Neuronal stem cell (in vitro differentiated cells): Measurements from ENCODE around the gene MAVS.

ENCODE experiments used
- DNase-seq: peaks from one replicate; pipeline ENCODE4 v3.0.0-alpha.2; 2013; ENCODE audit warnings: low spot score
- H2AFZ ChIP-seq: one replicate; pipeline ENCODE4 v1.6.1; 2013; ENCODE audit warnings: mild to moderate bottlenecking, low read length, inconsistent platforms
- H2AK5ac ChIP-seq: 2 replicates; pipeline ENCODE4 v1.6.1; 2013; ENCODE audit warnings: low read depth, mild to moderate bottlenecking, inconsistent platforms, low read length, moderate library complexity, mixed read lengths
- H2BK120ac ChIP-seq: 2 replicates; pipeline ENCODE4 v1.6.1; 2013; ENCODE audit warnings: low read depth, mild to moderate bottlenecking, inconsistent platforms, low read length, moderate library complexity, mixed read lengths
- H2BK12ac ChIP-seq: one replicate; pipeline ENCODE4 v1.6.1; 2013; ENCODE audit warnings: low read length, inconsistent platforms
- H2BK15ac ChIP-seq: 2 replicates; pipeline ENCODE4 v1.6.1; 2013; ENCODE audit warnings: mild to moderate bottlenecking, low read length, inconsistent platforms, mixed read lengths
- H2BK5ac ChIP-seq: one replicate; pipeline ENCODE4 v1.6.1; 2013; ENCODE audit warnings: inconsistent platforms, mild to moderate bottlenecking, low read length, moderate library complexity
- H3K14ac ChIP-seq: one replicate; pipeline ENCODE4 v1.6.1; 2013; ENCODE audit warnings: low read length, inconsistent platforms
- H3K18ac ChIP-seq: 2 replicates; pipeline ENCODE4 v1.6.1; 2013; ENCODE audit warnings: low read length, inconsistent platforms
- H3K23ac ChIP-seq: 2 replicates; pipeline ENCODE4 v1.6.1; 2013; ENCODE audit warnings: low read depth, mild to moderate bottlenecking, mixed read lengths, low read length, inconsistent platforms; ENCODE audit not compliant: poor library complexity
- H3K27ac ChIP-seq: replicated peaks from 3 replicates; pipeline ENCODE4 v1.5.1; 2013; ENCODE audit warnings: low read length, inconsistent platforms
- H3K27me3 ChIP-seq, 3 experiments: 2 replicates each; pipeline ENCODE4 v1.6.1; 2013; ENCODE audit warnings: low read length in 3 of 3, mild to moderate bottlenecking in 2 of 3, inconsistent platforms in 1 of 3, low read depth in 1 of 3, mixed read lengths in 1 of 3, moderate library complexity in 1 of 3; ENCODE audit not compliant: control insufficient read depth in 3 of 3, insufficient read depth in 3 of 3
- H3K36me3 ChIP-seq, 2 donors: replicated peaks in 1 of 2; 2 replicates each; pipeline ENCODE4 v1.6.1; 2013; ENCODE audit warnings: low read length in 2 of 2; ENCODE audit not compliant: control insufficient read depth in 2 of 2, insufficient read depth in 2 of 2
- H3K4ac ChIP-seq: 2 replicates; pipeline ENCODE4 v1.6.1; 2013; ENCODE audit warnings: inconsistent platforms, mild to moderate bottlenecking, low read length, moderate library complexity
- H3K4me1 ChIP-seq, 2 donors: 1 replicate in 1 of 2; 2 replicates in 1 of 2; pipeline ENCODE4 v1.6.1; 2013; ENCODE audit warnings: low read length in 2 of 2, low read depth in 1 of 2; ENCODE audit not compliant: control insufficient read depth in 2 of 2, insufficient read depth in 1 of 2
- H3K4me2 ChIP-seq: one replicate; pipeline ENCODE4 v1.6.1; 2013; ENCODE audit warnings: mild to moderate bottlenecking, low read length, inconsistent platforms; ENCODE audit not compliant: insufficient read depth, poor library complexity, severe bottlenecking
- H3K4me3 ChIP-seq, 2 donors: 2 replicates each; pipeline ENCODE4 v1.5.1; 2013; ENCODE audit warnings: low read length in 2 of 2, mild to moderate bottlenecking in 2 of 2, inconsistent platforms in 1 of 2, moderate library complexity in 1 of 2
- H3K79me1 ChIP-seq: one replicate; pipeline ENCODE4 v1.6.1; 2013; ENCODE audit warnings: low read depth, mild to moderate bottlenecking, inconsistent platforms, low read length, moderate library complexity
- H3K9ac ChIP-seq: one replicate; pipeline ENCODE4 v1.6.1; 2013; ENCODE audit warnings: mild to moderate bottlenecking, low read depth, low read length, inconsistent platforms; ENCODE audit not compliant: poor library complexity
- H3K9me3 ChIP-seq, 2 donors: replicated peaks in 1 of 2; 2 replicates each; pipeline versions ENCODE3 to v1.6.1; 2013; ENCODE audit warnings: low read length in 2 of 2, mild to moderate bottlenecking in 2 of 2, inconsistent platforms in 1 of 2, low read depth in 1 of 2, mixed read lengths in 1 of 2, moderate library complexity in 1 of 2; ENCODE audit not compliant: control insufficient read depth in 2 of 2, insufficient read depth in 1 of 2
- H4K8ac ChIP-seq: one replicate; pipeline ENCODE4 v1.6.1; 2013; ENCODE audit warnings: low read depth, mild to moderate bottlenecking, inconsistent platforms, low read length, moderate library complexity
- H4K91ac ChIP-seq: one replicate; pipeline ENCODE4 v1.6.1; 2013; ENCODE audit warnings: low read length, low read depth, mild to moderate bottlenecking, inconsistent platforms; ENCODE audit not compliant: poor library complexity
- WGBS, 2 donors: extraction: QIAGEN DNeasy Blood & Tissue Kit; methylation state at CpG; one replicate each; pipeline ENCODE4 v1.1.7; 2013; ENCODE audit warnings: missing lambda C conversion rate in 2 of 2, mixed read lengths in 1 of 2; ENCODE audit not compliant: insufficient read length in 2 of 2, insufficient replicate concordance in 1 of 2; ENCODE audit errors: extremely low coverage in 2 of 2; 5-methylcytosine and 5-hydroxymethylcytosine counted together

The MAVS gene

GRCh38 chr20:3812259-3812681 lies 34.4 kb upstream of the MAVS start:
- Histone ChIP-seq H2AK5ac (no peak overlapping the region), H2BK15ac (no peak overlapping the region), H3K4me3 (no peak overlapping the region), H3K27me3 (no peaks in the 10 kb centered on the region), H3K4me2 (no peak overlapping the region), H2AFZ (peak overlapping the region; percentile 84), H3K79me1 (no peaks in the 10 kb centered on the region), H3K18ac (no peak overlapping the region), H3K27ac (no peak overlapping the region), H3K36me3 (no peaks in the 10 kb centered on the region), H2BK120ac (no peak overlapping the region), H3K14ac (no peak overlapping the region), H2BK12ac (no peak overlapping the region), H3K9ac (no peak overlapping the region), H3K23ac (no peak overlapping the region), H4K91ac (no peak overlapping the region), H4K8ac (no peak overlapping the region), H3K4ac (no peak overlapping the region), H3K9me3 (no peaks in the 10 kb centered on the region), H3K4me1 (peaks cover 7 to 11% of the 10 kb centered on the region in 2 donors), H2BK5ac (no peak overlapping the region)
- no CpG with 5 or more reads among the region's 9 CpGs for WGBS, 2 donors
- DNase-seq: no peak

- H2AK5ac ChIP-seq: no peak overlapping the region
- peaks cover 4 to 11% of the 10 kb centered on the region in 2 donors for H3K4me1 ChIP-seq
- H2BK5ac ChIP-seq: no peak overlapping the region
- H3K4ac ChIP-seq: no peak overlapping the region
- no peak overlapping the region for H2BK120ac ChIP-seq
- H3K9ac ChIP-seq: no peak overlapping the region
- H2AFZ ChIP-seq: no peak overlapping the region
- H3K27me3 ChIP-seq: no peaks in the 10 kb centered on the region
- no peak overlapping the region for H3K14ac ChIP-seq
- H3K27ac ChIP-seq: no peak overlapping the region
- H2BK12ac ChIP-seq: no peak overlapping the region
- H3K79me1 ChIP-seq: no peaks in the 10 kb centered on the region
- H3K36me3 ChIP-seq: no peaks in the 10 kb centered on the region
- no peak overlapping the region for H3K4me3 ChIP-seq
- no peak overlapping the region for H4K8ac ChIP-seq
- H3K23ac ChIP-seq: no peak overlapping the region
- no CpG with 5 or more reads among the region's 8 CpGs for WGBS, 2 donors
- no peak overlapping the region for H3K4me2 ChIP-seq
- no peak for DNase-seq
- H4K91ac ChIP-seq: no peak overlapping the region
- no peak overlapping the region for H3K18ac ChIP-seq
- no peak overlapping the region for H2BK15ac ChIP-seq
- H3K9me3 ChIP-seq: no peaks in the 10 kb centered on the region
Observed at GRCh38 chr20:3812975-3813847, 33.4 kb upstream of the MAVS start.

GRCh38 chr20:3813848-3814581 lies 32.6 kb upstream of the MAVS start:
- Histone ChIP-seq H3K4me2 (no peak overlapping the region), H3K4me3 (no peak overlapping the region), H2BK15ac (no peak overlapping the region), H3K14ac (no peak overlapping the region), H3K18ac (no peak overlapping the region), H2AK5ac (no peak overlapping the region), H3K36me3 (no peaks in the 10 kb centered on the region), H3K4me1 (peaks cover 4 to 11% of the 10 kb centered on the region in 2 donors), H2AFZ (no peak overlapping the region), H2BK5ac (no peak overlapping the region), H3K27ac (no peak overlapping the region), H3K23ac (no peak overlapping the region), H4K8ac (no peak overlapping the region), H4K91ac (no peak overlapping the region), H2BK120ac (no peak overlapping the region), H3K9ac (no peak overlapping the region), H3K9me3 (no peaks in the 10 kb centered on the region), H2BK12ac (no peak overlapping the region), H3K79me1 (no peaks in the 10 kb centered on the region), H3K4ac (no peak overlapping the region), H3K27me3 (no peaks in the 10 kb centered on the region)
- no peak for DNase-seq
- WGBS, 2 donors: no CpG with 5 or more reads among the region's 12 CpGs

GRCh38 chr20:3814928-3815495 lies 31.6 kb upstream of the MAVS start:
- no peak overlapping the region for H4K91ac ChIP-seq
- H3K79me1 ChIP-seq: no peaks in the 10 kb centered on the region
- no peak overlapping the region for H2AFZ ChIP-seq
- H3K36me3 ChIP-seq: no peaks in the 10 kb centered on the region
- H3K14ac ChIP-seq: no peak overlapping the region
- H2AK5ac ChIP-seq: peak overlapping the region; percentile 32
- no CpG with 5 or more reads among the region's 7 CpGs for WGBS, 2 donors
- H4K8ac ChIP-seq: no peak overlapping the region
- no peak overlapping the region for H3K9ac ChIP-seq
- H3K4ac ChIP-seq: no peak overlapping the region
- no peak for DNase-seq
- H3K18ac ChIP-seq: no peak overlapping the region
- no peak overlapping the region for H3K4me3 ChIP-seq
- no peaks in the 10 kb centered on the region for H3K9me3 ChIP-seq
- H2BK120ac ChIP-seq: no peak overlapping the region
- H3K27ac ChIP-seq: no peak overlapping the region
- no peak overlapping the region for H2BK15ac ChIP-seq
- H2BK5ac ChIP-seq: no peak overlapping the region
- H3K4me1 ChIP-seq: peaks cover 7 to 13% of the 10 kb centered on the region in 2 donors
- no peak overlapping the region for H3K4me2 ChIP-seq
- no peaks in the 10 kb centered on the region for H3K27me3 ChIP-seq
- H3K23ac ChIP-seq: no peak overlapping the region
- H2BK12ac ChIP-seq: no peak overlapping the region
